WTC11 (cell line): ENCODE results near the gene AGAP1. TPM values are rescaled to one million over a fixed set of nuclear protein-coding genes. Genes with fewer than 3 reads are reported as not detected.

Source experiments
- ATAC-seq: fragments of 200-7000 bp; cut with Tn5 transposase; 2 replicates; pipeline ENCODE4 v1.10.0; 2021; ENCODE audit warnings: mild to moderate bottlenecking, moderate library complexity
- CTCF ChIA-PET: fragments of 300-600 bp; sonication (Branson Sonifier 250); formaldehyde crosslinking; loops from one replicate; lab custom pipeline; 2021; ENCODE audit warnings: antibody characterized with exemption; lab: Charles Lee
- POLR2A ChIA-PET: fragments of 350-600 bp; sonication (Branson Sonifier 250); formaldehyde crosslinking; loops from one replicate; lab custom pipeline; 2021; ENCODE audit warnings: antibody characterized with exemption; lab: Charles Lee
- DNase-seq: peaks from one replicate; pipeline ENCODE4 v3.0.0; 2021; ENCODE audit warnings: low spot score
- H3K27ac Mint-ChIP-seq: 2 replicates; pipeline ENCODE4 v1.8.0; 2021; ENCODE audit warnings: mixed read lengths
- H3K27me3 Mint-ChIP-seq: 2 replicates; pipeline ENCODE4 v1.8.0; 2021; ENCODE audit warnings: low read depth, mild to moderate bottlenecking, moderate library complexity, mixed read lengths
- H3K36me3 Mint-ChIP-seq: 2 replicates; pipeline ENCODE4 v1.8.0; 2021; ENCODE audit warnings: mixed read lengths
- H3K4me1 Mint-ChIP-seq: 2 replicates; pipeline ENCODE4 v1.8.0; 2022; ENCODE audit warnings: mixed read lengths
- H3K4me3 Mint-ChIP-seq: 2 replicates; pipeline ENCODE4 v1.8.0; 2021; ENCODE audit warnings: mild to moderate bottlenecking, moderate library complexity, mixed read lengths
- H3K9me3 Mint-ChIP-seq: 2 replicates; pipeline ENCODE4 v1.8.0; 2021; ENCODE audit warnings: mixed read lengths
- AFF4 ChIP-seq: sonication (generic); formaldehyde crosslinking; IDR thresholded peaks from 2 replicates; pipeline ENCODE4 v1.8.1; 2023; ENCODE audit warnings: mild to moderate bottlenecking, missing genetic modification reagents, borderline replicate concordance
- E2F5 ChIP-seq: sonication (generic); formaldehyde crosslinking; IDR thresholded peaks from 2 replicates; pipeline ENCODE4 v1.8.1; 2022; ENCODE audit warnings: mild to moderate bottlenecking, moderate library complexity, missing genetic modification reagents
- ELF4 ChIP-seq: sonication (generic); formaldehyde crosslinking; IDR thresholded peaks from 2 replicates; pipeline ENCODE4 v1.8.1; 2022; ENCODE audit warnings: low read depth, mild to moderate bottlenecking, moderate library complexity, missing genetic modification reagents
- KAT7 ChIP-seq: sonication (generic); formaldehyde crosslinking; IDR thresholded peaks from 2 replicates; pipeline ENCODE4 v1.8.1; 2023; ENCODE audit warnings: missing genetic modification reagents, mild to moderate bottlenecking, borderline replicate concordance
- NR1H2 ChIP-seq: sonication (generic); formaldehyde crosslinking; IDR thresholded peaks from 2 replicates; pipeline ENCODE4 v1.9.0; 2021; ENCODE audit warnings: mild to moderate bottlenecking, moderate library complexity, missing genetic modification reagents
- NR2C2 ChIP-seq: sonication (generic); formaldehyde crosslinking; IDR thresholded peaks from 2 replicates; pipeline ENCODE4 v1.8.0; 2022; ENCODE audit warnings: mild to moderate bottlenecking, missing genetic modification reagents
- PREB ChIP-seq: sonication (generic); formaldehyde crosslinking; IDR thresholded peaks from 2 replicates; pipeline ENCODE4 v1.8.1; 2022; ENCODE audit warnings: mild to moderate bottlenecking, missing genetic modification reagents, moderate library complexity, borderline replicate concordance
- ZBTB21 ChIP-seq: sonication (generic); formaldehyde crosslinking; IDR thresholded peaks from 2 replicates; pipeline ENCODE4 v1.8.1; 2023; ENCODE audit warnings: mild to moderate bottlenecking, missing genetic modification reagents, borderline replicate concordance
- ZNF232 ChIP-seq: sonication (generic); formaldehyde crosslinking; IDR thresholded peaks from 2 replicates; pipeline ENCODE4 v1.8.0; 2022; ENCODE audit warnings: mild to moderate bottlenecking, missing genetic modification reagents
- ZNF281 ChIP-seq: sonication (generic); formaldehyde crosslinking; IDR thresholded peaks from 2 replicates; pipeline ENCODE4 v1.8.0; 2023; ENCODE audit warnings: mild to moderate bottlenecking, missing genetic modification reagents
- ZNF532 ChIP-seq: fragments of 250-450 bp; sonication (Bioruptor Pico); IDR thresholded peaks from 2 replicates; pipeline ENCODE4 v1.9.0; 2021; ENCODE audit warnings: mild to moderate bottlenecking, borderline replicate concordance
- total RNA-seq: library from RNA; stranded (reverse); gene quantifications from 3 replicates; pipeline ENCODE4 v1.2.3, GENCODE V29; 2021
- TF ChIP-seq, protein P1 (sequence below): sonication (generic); formaldehyde crosslinking; IDR thresholded peaks from 2 replicates; pipeline ENCODE4 v1.8.0; 2022; ENCODE audit warnings: mild to moderate bottlenecking, missing genetic modification reagents
- TF ChIP-seq, protein P2 (sequence below): sonication (generic); formaldehyde crosslinking; IDR thresholded peaks from 2 replicates; pipeline ENCODE4 v1.8.1; 2023; ENCODE audit warnings: mild to moderate bottlenecking, missing genetic modification reagents

The AGAP1 gene
- total RNA-seq, 1 experiment from 2014 or later: 49.3 TPM

DNA sequence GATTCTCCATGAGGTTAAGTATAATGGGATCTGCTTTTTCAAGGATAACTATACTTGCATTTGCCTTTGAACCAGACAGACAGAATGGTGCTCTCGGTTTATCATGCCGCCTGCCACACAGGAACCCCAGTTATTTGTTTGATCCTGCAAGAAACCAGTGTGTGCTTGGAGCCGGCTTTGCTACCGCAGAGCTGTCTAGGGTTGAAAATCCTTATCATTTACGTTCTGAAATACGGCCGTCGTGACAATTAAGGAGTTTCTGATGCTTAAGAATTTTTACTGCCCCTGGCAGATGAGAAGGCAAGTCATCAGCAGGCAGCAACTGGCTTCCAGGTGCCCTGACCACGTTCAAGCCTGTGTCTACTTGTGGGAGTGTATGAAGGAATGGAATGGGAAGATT lies 562.3 kb downstream of the AGAP1 start (continued):
- TF ChIP-seq ZNF281 (CRISPR knock-in tag): no peak
- TF ChIP-seq NR1H2: no peak
- no peak for TF ChIP-seq AFF4 (CRISPR knock-in tag)

- DNase-seq (no peak), ATAC-seq (no peak)
- Mint-ChIP-seq H3K4me3 (no peak overlapping the region), H3K27ac (no peak overlapping the region), H3K9me3 (peaks cover 13% of the 10 kb centered on the region), H3K27me3 (peaks cover 11% of the 10 kb centered on the region), H3K4me1 (peaks cover 60% of the 10 kb centered on the region), H3K36me3 (peaks cover 16% of the 10 kb centered on the region)
- ChIA-PET POLR2A (no interaction called here), CTCF (interaction anchor here (0.7 kb wide), 1 partner anchor 30 kb away, joined by 5 read pairs; no protein-coding TSS in a partner anchor)
- TF ChIP-seq ELF4 (CRISPR knock-in tag) (no peak), KAT7 (CRISPR knock-in tag) (no peak), E2F5 (CRISPR knock-in tag) (no peak), NR2C2 (no peak), ZBTB21 (no peak), ZNF232 (CRISPR knock-in tag) (no peak), ZNF532 (no peak)
- TF ChIP-seq, protein P1, sequence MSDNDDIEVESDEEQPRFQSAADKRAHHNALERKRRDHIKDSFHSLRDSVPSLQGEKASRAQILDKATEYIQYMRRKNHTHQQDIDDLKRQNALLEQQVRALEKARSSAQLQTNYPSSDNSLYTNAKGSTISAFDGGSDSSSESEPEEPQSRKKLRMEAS (CRISPR knock-in tag): no peak
Measured at GRCh38 chr2:236057375-236057774, 563.5 kb downstream of the AGAP1 start.

GRCh38 chr2:236061497-236061896 lies 567.7 kb downstream of the AGAP1 start:
- Mint-ChIP-seq H3K27ac (peak overlapping the region; percentile 81), H3K4me1 (peaks cover 34% of the 10 kb centered on the region), H3K4me3 (no peak overlapping the region), H3K36me3 (peaks cover 13% of the 10 kb centered on the region), H3K27me3 (no peaks in the 10 kb centered on the region), H3K9me3 (peaks cover 13% of the 10 kb centered on the region)
- ChIA-PET POLR2A (no interaction called here), CTCF (interaction anchor here (0.6 to 1.0 kb wide), 2 partner anchors 48 to 116 kb away, joined by 3 to 4 read pairs; no protein-coding TSS in a partner anchor)
- no peak for DNase-seq
- peak; percentile 79 for ATAC-seq
- TF ChIP-seq, protein P2, sequence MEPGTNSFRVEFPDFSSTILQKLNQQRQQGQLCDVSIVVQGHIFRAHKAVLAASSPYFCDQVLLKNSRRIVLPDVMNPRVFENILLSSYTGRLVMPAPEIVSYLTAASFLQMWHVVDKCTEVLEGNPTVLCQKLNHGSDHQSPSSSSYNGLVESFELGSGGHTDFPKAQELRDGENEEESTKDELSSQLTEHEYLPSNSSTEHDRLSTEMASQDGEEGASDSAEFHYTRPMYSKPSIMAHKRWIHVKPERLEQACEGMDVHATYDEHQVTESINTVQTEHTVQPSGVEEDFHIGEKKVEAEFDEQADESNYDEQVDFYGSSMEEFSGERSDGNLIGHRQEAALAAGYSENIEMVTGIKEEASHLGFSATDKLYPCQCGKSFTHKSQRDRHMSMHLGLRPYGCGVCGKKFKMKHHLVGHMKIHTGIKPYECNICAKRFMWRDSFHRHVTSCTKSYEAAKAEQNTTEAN (CRISPR knock-in tag): no peak
- TF ChIP-seq ZNF281 (CRISPR knock-in tag) (no peak), PREB (no peak)
